Adrenal gland (tissue), 12 donors: ENCODE results near the gene SNTB2. TPM values are rescaled to one million over a fixed set of nuclear protein-coding genes. Genes with fewer than 3 reads are reported as not detected.

ENCODE experiments used
- DNase-seq, 7 donors: peaks; one replicate each; pipeline ENCODE4 v3.0.0-alpha.2; 2019 to 2020
- H3K27ac ChIP-seq, 5 donors: fragments of 200-600 bp; sonication (generic) in 4 of 5; 1 replicate in 3 of 5; 2 replicates in 2 of 5; pipeline versions ENCODE4 v1.5.1 to v1.8.0; 2016 to 2020; ENCODE audit warnings: mild to moderate bottlenecking in 1 of 5
- H3K27me3 ChIP-seq: fragments of 200-600 bp; 2 replicates; pipeline ENCODE4 v1.8.0; 2021
- H3K36me3 ChIP-seq, 2 donors: fragments of 200-600 bp; replicated peaks in 1 of 2; 1 replicate in 1 of 2; 2 replicates in 1 of 2; pipeline versions ENCODE4 v1.5.1 to v1.8.0; 2018 to 2022
- H3K4me1 ChIP-seq, 2 donors: fragments of 200-600 bp; replicated peaks in 1 of 2; 1 replicate in 1 of 2; 2 replicates in 1 of 2; pipeline versions ENCODE4 v1.5.1 to v1.8.0; 2018 to 2021
- H3K4me3 ChIP-seq, 4 donors: fragments of 200-600 bp; sonication (generic) in 3 of 4; one replicate each; pipeline ENCODE4 v1.5.1; 2016 to 2018
- H3K9me3 ChIP-seq, 3 donors: fragments of 200-600 bp; sonication (generic) in 1 of 3; replicated peaks in 1 of 3; 1 replicate in 2 of 3; 2 replicates in 1 of 3; pipeline versions ENCODE4 v1.5.1 to v1.8.0; 2016 to 2021
- CTCF ChIP-seq, 6 experiments: fragments of 450-650 bp in 4 of 6; fragments of 200-600 bp in 2 of 6; sonication (generic) in 1 of 6; IDR thresholded peaks; 1 replicate in 5 of 6; 2 replicates in 1 of 6; pipeline versions ENCODE4 v1.5.1 to v1.8.0; 2016 to 2021; ENCODE audit warnings: antibody characterized with exemption in 6 of 6, mild to moderate bottlenecking in 2 of 6, moderate library complexity in 1 of 6
- POLR2A ChIP-seq, 2 donors: fragments of 450-650 bp; IDR thresholded peaks; one replicate each; pipeline ENCODE4 v1.6.1; 2017; ENCODE audit warnings: antibody characterized with exemption in 2 of 2, mild to moderate bottlenecking in 2 of 2, moderate library complexity in 1 of 2
- WGBS, 4 donors: extraction: QIAGEN DNeasy Blood & Tissue Kit in 2 of 4; methylation state at CpG; one replicate each; pipeline versions ENCODE4 v1.1.5 to v1.1.7; 2013 to 2017; 5-methylcytosine and 5-hydroxymethylcytosine counted together
- intact Hi-C, 2 donors: fragments of 100-400 bp; cut with DNase I; formaldehyde crosslinking; loops; one replicate each; pipeline versions ENCODE4 v1.14.1 to v1.15.0; 2022 to 2023
- polyA plus RNA-seq, 3 donors: library from polyadenylated mRNA; stranded (reverse); fragments of 200-250 nt in 2 of 3; fragments of 350-450 nt in 1 of 3; fragmentation: Illumina TruSeq in 1 of 3; extraction: RNeasy Lipid Tissue Mini Kit (QIAGEN cat#74804) in 1 of 3; gene quantifications; one replicate each; pipeline ENCODE4 v1.2.3, GENCODE V29; 2013 to 2014
- total RNA-seq, 9 donors: library from RNA; depleted of rRNA in 4 of 9; stranded (reverse); fragments of >200 nt in 4 of 9; fragments of 120-200 nt in 1 of 9; fragmentation: NEBNext Ultra II Directional in 1 of 9; extraction: Animal tissue kit (Norgen Biotek cat#: 25700) in 1 of 9; gene quantifications; one replicate each; pipeline versions ENCODE4 v1.1.0 to v1.2.4, GENCODE V29; 2013 to 2023
- donor health status: healthy with polysubstance abuse.
- donor health status: Bipolar disorder and iron deficiency.
- donor health status: DM: yes; HTN: yes; CAD: no.
- donor health status: DM: no; HTN: no; CAD: no.
- donor health status: DM: no; HTN: no; CAD: no.
- donor health status: DM: yes; HTN: yes; CAD: no.

SNTB2 gene
- total and polyA plus RNA-seq, 12 donors, result 3.6 to 52.7 (median 32.9) TPM

GRCh38 chr16:69318177-69318910 lies 131.4 kb downstream of the SNTB2 start:
- H3K36me3 ChIP-seq, result peaks cover 0 to 86% of the 10 kb centered on the region in 2 donors
- 87 to 89% (median 88%) methylated on average over 29 to 30 of the region's 30 CpGs for WGBS, 4 donors
- no peak for TF ChIP-seq POLR2A (IDR thresholded peaks at IDR 0.05)
- TF ChIP-seq CTCF (IDR thresholded peaks at IDR 0.05), result no peak
- peak overlapping the region in 2 of 5 donors; percentile 32 to 38 for H3K27ac ChIP-seq
- H3K4me3 ChIP-seq, result no peak overlapping the region
- H3K9me3 ChIP-seq, result no peaks in the 10 kb centered on the region
- intact Hi-C loops, result no loop called here
- DNase-seq, result peak in 1 of 7 donors; percentile 22
- H3K4me1 ChIP-seq, result peaks cover 7 to 16% of the 10 kb centered on the region in 2 donors
- no peaks in the 10 kb centered on the region for H3K27me3 ChIP-seq

DNA sequence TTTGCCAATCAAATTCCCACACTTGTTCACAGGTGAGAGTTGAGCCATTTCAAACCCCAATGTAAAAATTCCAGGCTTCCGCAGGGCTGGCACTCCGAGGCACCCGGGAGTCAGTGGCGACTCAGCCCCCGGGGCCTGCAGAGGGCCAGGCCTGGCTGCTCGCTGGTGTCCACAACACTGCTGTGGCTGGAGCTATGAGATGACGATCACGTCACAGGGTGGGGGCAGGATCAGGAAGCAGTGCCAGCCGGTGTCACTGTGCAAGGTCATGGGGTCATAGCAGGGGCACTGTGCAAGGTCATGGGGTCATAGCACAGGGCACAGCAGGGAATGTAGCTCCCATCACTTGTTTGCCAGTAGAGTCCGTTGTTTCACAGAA lies 131.9 kb downstream of the SNTB2 start:
- WGBS, 4 donors, result 44 to 80% (median 68%) methylated on average over 1 to 10 of the region's 10 CpGs
- Histone ChIP-seq H3K9me3 (no peaks in the 10 kb centered on the region), H3K27me3 (no peaks in the 10 kb centered on the region), H3K36me3 (peaks cover 0 to 90% of the 10 kb centered on the region in 2 donors), H3K27ac (peak overlapping the region in 1 of 5 donors; percentile 38), H3K4me1 (peaks cover 7 to 16% of the 10 kb centered on the region in 2 donors), H3K4me3 (no peak overlapping the region)
- no peak for TF ChIP-seq CTCF (IDR thresholded peaks at IDR 0.05)
- peak in 1 of 7 donors; percentile 13 for DNase-seq
- intact Hi-C loops, result no loop called here

DNA sequence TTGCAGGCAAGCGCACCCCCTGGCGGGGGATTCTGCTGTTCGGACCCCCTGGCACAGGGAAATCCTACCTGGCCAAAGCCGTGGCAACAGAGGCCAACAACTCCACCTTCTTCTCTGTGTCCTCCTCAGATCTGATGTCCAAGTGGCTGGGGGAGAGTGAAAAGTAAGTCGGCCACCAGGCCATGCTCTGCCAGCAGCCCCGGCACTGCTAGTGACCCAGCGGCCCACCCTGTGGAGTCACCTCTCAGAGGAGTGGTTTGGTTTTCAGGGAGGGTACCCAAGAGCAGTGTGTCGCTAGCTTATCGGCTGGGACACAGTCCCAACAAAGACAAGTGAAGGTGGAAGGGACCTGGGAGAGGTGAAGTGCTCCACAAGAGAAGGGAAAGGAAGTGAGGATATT lies 132.4 kb downstream of the SNTB2 start:
- Histone ChIP-seq H3K9me3 (no peaks in the 10 kb centered on the region), H3K27me3 (no peaks in the 10 kb centered on the region), H3K27ac (no peak overlapping the region), H3K4me1 (peaks cover 7 to 21% of the 10 kb centered on the region in 2 donors), H3K36me3 (peaks cover 0 to 95% of the 10 kb centered on the region in 2 donors), H3K4me3 (no peak overlapping the region)
- peak in 1 of 7 donors; percentile 13 for DNase-seq
- intact Hi-C loops, result no loop called here
- TF ChIP-seq CTCF (IDR thresholded peaks at IDR 0.05) (no peak), POLR2A (IDR thresholded peaks at IDR 0.05) (no peak)
- 87 to 99% (median 92%) methylated on average over 7 to 9 of the region's 9 CpGs for WGBS, 4 donors

GRCh38 chr16:69319826-69320739 lies 133.1 kb downstream of the SNTB2 start:
- Histone ChIP-seq H3K27ac (no peak overlapping the region), H3K27me3 (no peaks in the 10 kb centered on the region), H3K9me3 (no peaks in the 10 kb centered on the region), H3K4me3 (no peak overlapping the region), H3K36me3 (peaks cover 0 to 98% of the 10 kb centered on the region in 2 donors), H3K4me1 (peaks cover 7 to 23% of the 10 kb centered on the region in 2 donors)
- intact Hi-C loops, result no loop called here
- TF ChIP-seq CTCF (IDR thresholded peaks at IDR 0.05), result no peak
- no peak for TF ChIP-seq POLR2A (IDR thresholded peaks at IDR 0.05)
- WGBS, 4 donors, result 87 to 92% (median 92%) methylated on average over 18 to 30 of the region's 30 CpGs
- DNase-seq, result peak in 1 of 7 donors; percentile 51
